OCI-LY3 (cell line): ENCODE results near the gene ZNF346.

Experiments used
- CTCF ChIP-seq: fragments of 200-600, 300-600 bp; sonication (generic); IDR thresholded peaks from 2 replicates; pipeline ENCODE4 v1.5.1; 2014; ENCODE audit warnings: antibody characterized with exemption, low read length, low read depth
- EZH2phosphoT487 ChIP-seq: fragments of 200-600 bp; shearing (Covaris generic); IDR thresholded peaks from 2 replicates; pipeline ENCODE4 v1.6.1; 2018; ENCODE audit warnings: antibody characterized with exemption, mixed run types, low read depth

- TF ChIP-seq CTCF = no peak
- TF ChIP-seq EZH2phosphoT487 = no peak
Measured at GRCh38 chr5:177029498-177029897, 7.0 kb downstream of the ZNF346 start.
